OCI-M1 (cell line): ENCODE data around the gene FAM180B.
"Not testable (repeated sequence)": the region's sequence is repeated elsewhere in the genome, so short reads cannot be mapped to it uniquely, and the experiment has no call there.

Experiments used
- DNase-seq: peaks from one replicate; lab custom pipeline; 2025; lab: John Stamatoyannopoulos, UW

FAM180B gene

GRCh38 chr11:47595029-47595428 is 8.6 kb downstream of the FAM180B start:
- DNase-seq = no peak

- no peak for DNase-seq
Observed at GRCh38 chr11:47595967-47596366, 9.5 kb downstream of the FAM180B start.

GRCh38 chr11:47599902-47600301 is 13.4 kb downstream of the FAM180B start:
- no peak for DNase-seq

- DNase-seq = no peak
Observed at GRCh38 chr11:47603295-47603694, 16.8 kb downstream of the FAM180B start.

- DNase-seq = no peak
Observed at GRCh38 chr11:47605921-47606320, 19.4 kb downstream of the FAM180B start.

- DNase-seq = no peak
Observed at GRCh38 chr11:47606731-47607130, 20.3 kb downstream of the FAM180B start.

- no peak for DNase-seq
Observed at GRCh38 chr11:47607380-47607779, 20.9 kb downstream of the FAM180B start.

- DNase-seq = peak; percentile 52
Observed at GRCh38 chr11:47609675-47610074, 23.2 kb downstream of the FAM180B start.

- no peak for DNase-seq
Observed at GRCh38 chr11:47611348-47611794, 24.9 kb downstream of the FAM180B start.

- DNase-seq = no peak
Observed at GRCh38 chr11:47615249-47615648, 28.8 kb downstream of the FAM180B start.

GRCh38 chr11:47616726-47617416 is 30.4 kb downstream of the FAM180B start:
- DNase-seq = peak; percentile 63

GRCh38 chr11:47617417-47617809 is 30.9 kb downstream of the FAM180B start:
- DNase-seq = no peak

- DNase-seq = no peak
Observed at GRCh38 chr11:47620836-47621378, 34.4 kb downstream of the FAM180B start.

GRCh38 chr11:47626234-47626633 is 39.8 kb downstream of the FAM180B start:
- no peak for DNase-seq

- no peak for DNase-seq
Observed at GRCh38 chr11:47628026-47628425, 41.5 kb downstream of the FAM180B start.

GRCh38 chr11:47631473-47631872 is 45.0 kb downstream of the FAM180B start:
- DNase-seq = no peak

GRCh38 chr11:47636331-47636730 is 49.9 kb downstream of the FAM180B start:
- not testable (repeated sequence) for DNase-seq
